Lung (tissue), 12 donors: Measurements from ENCODE around the gene SNRK. TPM values are rescaled to one million over a fixed set of nuclear protein-coding genes. Genes with fewer than 3 reads are reported as not detected.

Source experiments
- ATAC-seq: fragments of 200-7000 bp; cut with Tn5 transposase; one replicate; pipeline ENCODE4 v1.9.1; 2020; ENCODE audit warnings: moderate number of reproducible peaks; ENCODE audit not compliant: insufficient read depth, low FRiP score
- DNase-seq, 3 donors: peaks; one replicate each; pipeline ENCODE4 v3.0.0-alpha.2; 2013 to 2017
- H3K27ac ChIP-seq, 2 donors: one replicate each; pipeline ENCODE4 v1.5.1; 2013; ENCODE audit warnings: mild to moderate bottlenecking in 2 of 2, moderate library complexity in 2 of 2, control low read depth in 1 of 2, inconsistent platforms in 1 of 2, low read depth in 1 of 2, low read length in 1 of 2
- H3K27me3 ChIP-seq, 3 donors: one replicate each; pipeline ENCODE4 v1.5.1; 2013; ENCODE audit warnings: low read length in 2 of 3; ENCODE audit not compliant: control insufficient read depth in 3 of 3, insufficient read depth in 3 of 3
- H3K36me3 ChIP-seq, 4 donors: one replicate each; pipeline ENCODE4 v1.5.1; 2013; ENCODE audit warnings: low read length in 4 of 4, mild to moderate bottlenecking in 1 of 4, moderate library complexity in 1 of 4; ENCODE audit not compliant: control insufficient read depth in 4 of 4, insufficient read depth in 4 of 4
- H3K4me1 ChIP-seq, 5 donors: one replicate each; pipeline ENCODE4 v1.5.1; 2013; ENCODE audit warnings: low read length in 5 of 5, mild to moderate bottlenecking in 2 of 5, moderate library complexity in 1 of 5; ENCODE audit not compliant: control insufficient read depth in 5 of 5, insufficient read depth in 5 of 5
- H3K4me3 ChIP-seq: one replicate; pipeline ENCODE4 v1.5.1; 2013; ENCODE audit warnings: mild to moderate bottlenecking, control low read depth, moderate library complexity
- H3K9ac ChIP-seq, 2 donors: one replicate each; pipeline ENCODE4 v1.5.1; 2013; ENCODE audit warnings: low read length in 2 of 2, control low read depth in 1 of 2; ENCODE audit not compliant: insufficient read depth in 1 of 2
- H3K9me3 ChIP-seq, 4 donors: one replicate each; pipeline ENCODE4 v1.5.1; 2013; ENCODE audit warnings: low read length in 3 of 4, mild to moderate bottlenecking in 1 of 4, moderate library complexity in 1 of 4; ENCODE audit not compliant: control insufficient read depth in 4 of 4, insufficient read depth in 3 of 4
- WGBS, 2 donors: extraction: QIAGEN DNeasy Blood & Tissue Kit; methylation state at CpG; one replicate each; pipeline ENCODE4 v1.1.7; 2013; 5-methylcytosine and 5-hydroxymethylcytosine counted together
- polyA plus RNA-seq, 2 donors: library from polyadenylated mRNA; stranded (reverse); fragments of 200-250 nt; gene quantifications; one replicate each; pipeline ENCODE4 v1.2.1, GENCODE V29; 2013
- total RNA-seq, 2 donors: library from RNA; depleted of rRNA in 1 of 2; stranded (reverse); fragments of >200 nt in 1 of 2; gene quantifications; one replicate each; pipeline ENCODE4 v1.2.1, GENCODE V29; 2014 to 2021
- TF ChIP-seq, protein P1 (sequence below): IDR thresholded peaks from 2 replicates; pipeline ENCODE4 v1.5.1; 2012; ENCODE audit warnings: mild to moderate bottlenecking; ENCODE audit errors: control extremely low read depth, extremely low read depth
- donor health status: control.
- donor health status: control.
- donor health status: Bipolar disorder and iron deficiency.
- donor health status: healthy.
- donor health status: DM: yes; HTN: yes; CAD: no.

SNRK gene
- total and polyA plus RNA-seq, 4 donors = 19.2 to 139 (median 45.6) TPM

GRCh38 chr3:43372007-43372740 lies 85.8 kb downstream of the SNRK start:
- 95 to 96% methylated on average over 10 of the region's 10 CpGs for WGBS, 2 donors
- Histone ChIP-seq H3K9ac (no peak overlapping the region), H3K27ac (no peak overlapping the region), H3K9me3 (no peaks in the 10 kb centered on the region), H3K4me1 (peaks cover 0 to 12% (median 0%) of the 10 kb centered on the region in 5 donors), H3K27me3 (no peaks in the 10 kb centered on the region), H3K4me3 (no peak overlapping the region), H3K36me3 (no peaks in the 10 kb centered on the region)
- TF ChIP-seq, protein P1, sequence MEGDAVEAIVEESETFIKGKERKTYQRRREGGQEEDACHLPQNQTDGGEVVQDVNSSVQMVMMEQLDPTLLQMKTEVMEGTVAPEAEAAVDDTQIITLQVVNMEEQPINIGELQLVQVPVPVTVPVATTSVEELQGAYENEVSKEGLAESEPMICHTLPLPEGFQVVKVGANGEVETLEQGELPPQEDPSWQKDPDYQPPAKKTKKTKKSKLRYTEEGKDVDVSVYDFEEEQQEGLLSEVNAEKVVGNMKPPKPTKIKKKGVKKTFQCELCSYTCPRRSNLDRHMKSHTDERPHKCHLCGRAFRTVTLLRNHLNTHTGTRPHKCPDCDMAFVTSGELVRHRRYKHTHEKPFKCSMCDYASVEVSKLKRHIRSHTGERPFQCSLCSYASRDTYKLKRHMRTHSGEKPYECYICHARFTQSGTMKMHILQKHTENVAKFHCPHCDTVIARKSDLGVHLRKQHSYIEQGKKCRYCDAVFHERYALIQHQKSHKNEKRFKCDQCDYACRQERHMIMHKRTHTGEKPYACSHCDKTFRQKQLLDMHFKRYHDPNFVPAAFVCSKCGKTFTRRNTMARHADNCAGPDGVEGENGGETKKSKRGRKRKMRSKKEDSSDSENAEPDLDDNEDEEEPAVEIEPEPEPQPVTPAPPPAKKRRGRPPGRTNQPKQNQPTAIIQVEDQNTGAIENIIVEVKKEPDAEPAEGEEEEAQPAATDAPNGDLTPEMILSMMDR = no peak
- ATAC-seq (no peak), DNase-seq (no peak)

GRCh38 chr3:43372809-43373559 lies 86.6 kb downstream of the SNRK start:
- Histone ChIP-seq H3K27ac (no peak overlapping the region), H3K9ac (no peak overlapping the region), H3K4me1 (peaks cover 0 to 11% (median 0%) of the 10 kb centered on the region in 5 donors), H3K4me3 (no peak overlapping the region), H3K36me3 (no peaks in the 10 kb centered on the region), H3K27me3 (no peaks in the 10 kb centered on the region), H3K9me3 (no peaks in the 10 kb centered on the region)
- ATAC-seq (no peak), DNase-seq (peak in 2 of 3 donors; percentile 37 to 61)
- WGBS, 2 donors = 88 to 90% methylated on average over 11 of the region's 11 CpGs
- TF ChIP-seq, protein P1 = no peak

GRCh38 chr3:43373560-43373928 lies 87.2 kb downstream of the SNRK start:
- Histone ChIP-seq H3K27ac (no peak overlapping the region), H3K4me1 (peaks cover 0 to 11% (median under 1%) of the 10 kb centered on the region in 5 donors), H3K27me3 (no peaks in the 10 kb centered on the region), H3K36me3 (no peaks in the 10 kb centered on the region), H3K4me3 (no peak overlapping the region), H3K9ac (no peak overlapping the region), H3K9me3 (no peaks in the 10 kb centered on the region)
- TF ChIP-seq, protein P1 = no peak
- ATAC-seq (no peak), DNase-seq (no peak)
- WGBS, 2 donors = 94 to 95% methylated on average over 3 of the region's 3 CpGs
